Epidermal melanocyte (primary cell): ENCODE results near the gene EPN3.

Source experiments
- DNase-seq: peaks from one replicate; pipeline ENCODE4 v3.0.0; 2011; ENCODE audit warnings: low spot score; ENCODE audit not compliant: insufficient read length

The EPN3 gene

DNA sequence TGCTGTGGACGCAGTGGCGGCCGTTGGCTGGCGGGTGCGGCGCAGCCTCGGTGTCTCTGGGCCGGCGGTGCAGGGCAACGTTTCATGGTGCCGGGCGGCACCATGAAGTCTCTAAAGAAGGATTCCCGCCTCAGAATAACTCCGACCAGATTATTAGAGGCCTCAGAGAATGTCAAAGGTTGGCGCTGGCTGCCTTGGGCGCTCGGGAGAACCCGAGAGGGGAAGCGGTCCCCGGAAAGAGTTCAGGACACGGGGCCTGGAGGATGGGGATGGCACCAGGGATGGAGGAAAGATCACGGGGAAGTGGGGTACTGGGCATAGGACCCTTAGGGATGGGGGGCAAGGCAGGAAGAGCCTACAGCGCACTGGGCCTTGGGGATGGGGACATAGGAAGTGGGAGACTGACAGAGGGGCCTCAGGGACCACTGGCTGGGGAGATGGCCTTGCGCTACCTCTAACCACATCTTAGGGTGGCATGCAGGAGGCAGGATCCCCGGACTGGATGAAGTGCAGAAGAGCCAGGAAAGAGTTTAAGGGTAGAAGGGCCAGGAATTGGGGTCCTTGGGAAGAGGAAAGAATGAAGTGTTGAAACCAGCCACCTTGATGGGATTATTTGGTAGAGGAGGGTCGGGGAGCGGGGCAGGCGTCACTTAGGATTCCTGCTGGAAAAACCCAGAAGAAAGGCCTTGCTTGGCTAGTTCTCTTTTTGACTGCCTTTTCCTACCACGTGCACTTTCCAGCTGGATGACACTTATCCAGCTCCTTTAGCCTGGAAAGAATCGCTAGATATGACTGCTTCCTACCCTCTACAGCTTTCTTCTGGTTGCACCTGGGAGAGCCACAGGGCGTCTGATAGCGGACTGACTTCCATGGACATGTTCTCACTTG, 23.7 kb upstream of the EPN3 start:
- DNase-seq: no peak

DNA sequence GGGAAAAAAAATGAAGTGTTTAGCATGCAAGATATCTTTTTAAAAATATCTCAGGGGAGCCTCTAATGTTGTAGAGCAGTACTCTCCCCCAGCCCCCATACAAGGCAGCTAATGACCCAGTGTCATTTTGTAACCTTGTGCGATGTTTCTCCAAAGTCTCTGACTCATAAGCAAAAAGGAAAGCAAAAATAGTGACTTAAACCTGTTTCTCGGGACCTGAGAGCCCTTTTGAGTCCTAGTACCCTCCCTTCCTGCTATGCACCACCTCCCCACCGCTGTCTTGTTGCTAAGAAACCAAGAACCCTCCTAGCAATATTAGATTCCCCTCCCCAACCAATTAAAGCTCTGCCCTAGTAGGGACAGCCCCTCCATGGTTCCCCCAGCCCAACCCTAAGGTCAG, 21.5 kb upstream of the EPN3 start:
- no peak for DNase-seq

DNA sequence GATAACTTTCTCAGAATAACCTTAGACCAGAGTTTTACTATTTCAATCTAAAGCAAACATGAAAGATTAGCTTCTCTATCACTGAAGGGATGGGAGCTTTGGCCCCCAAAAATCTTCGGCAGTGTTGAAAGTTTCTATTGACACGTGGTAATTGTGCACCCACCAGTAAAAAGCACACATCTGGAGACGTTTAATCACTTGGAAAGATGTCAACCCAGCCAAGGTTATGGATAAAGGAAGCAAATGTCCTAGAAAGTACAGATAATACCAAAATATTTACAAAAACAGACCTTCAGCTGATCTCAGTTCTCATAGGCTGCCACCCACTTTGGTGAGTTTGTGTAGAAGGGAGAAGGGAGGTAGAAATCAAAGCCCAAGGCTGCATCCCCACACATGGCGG, 19.0 kb upstream of the EPN3 start:
- no peak for DNase-seq

DNA sequence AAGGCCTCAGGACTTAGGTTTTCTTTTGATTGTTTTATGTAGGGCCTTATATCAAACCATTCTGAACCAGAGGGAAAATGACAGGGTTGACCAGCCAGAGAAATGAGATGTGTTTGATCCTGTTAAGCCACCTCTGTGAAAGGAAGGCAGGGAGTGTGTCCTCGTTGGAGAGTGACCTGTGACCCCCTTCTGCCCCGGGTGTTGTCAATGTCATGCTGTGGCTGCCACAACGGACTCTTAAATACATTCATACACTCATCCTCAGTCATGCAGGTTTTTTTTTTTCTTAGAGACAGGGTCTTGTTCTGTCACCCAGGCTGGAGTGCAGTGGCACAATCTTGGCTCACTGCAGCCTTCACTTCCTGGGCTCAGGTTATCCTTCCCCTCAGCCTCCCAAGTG, 18.1 kb upstream of the EPN3 start:
- DNase-seq: peak; percentile 4

DNA sequence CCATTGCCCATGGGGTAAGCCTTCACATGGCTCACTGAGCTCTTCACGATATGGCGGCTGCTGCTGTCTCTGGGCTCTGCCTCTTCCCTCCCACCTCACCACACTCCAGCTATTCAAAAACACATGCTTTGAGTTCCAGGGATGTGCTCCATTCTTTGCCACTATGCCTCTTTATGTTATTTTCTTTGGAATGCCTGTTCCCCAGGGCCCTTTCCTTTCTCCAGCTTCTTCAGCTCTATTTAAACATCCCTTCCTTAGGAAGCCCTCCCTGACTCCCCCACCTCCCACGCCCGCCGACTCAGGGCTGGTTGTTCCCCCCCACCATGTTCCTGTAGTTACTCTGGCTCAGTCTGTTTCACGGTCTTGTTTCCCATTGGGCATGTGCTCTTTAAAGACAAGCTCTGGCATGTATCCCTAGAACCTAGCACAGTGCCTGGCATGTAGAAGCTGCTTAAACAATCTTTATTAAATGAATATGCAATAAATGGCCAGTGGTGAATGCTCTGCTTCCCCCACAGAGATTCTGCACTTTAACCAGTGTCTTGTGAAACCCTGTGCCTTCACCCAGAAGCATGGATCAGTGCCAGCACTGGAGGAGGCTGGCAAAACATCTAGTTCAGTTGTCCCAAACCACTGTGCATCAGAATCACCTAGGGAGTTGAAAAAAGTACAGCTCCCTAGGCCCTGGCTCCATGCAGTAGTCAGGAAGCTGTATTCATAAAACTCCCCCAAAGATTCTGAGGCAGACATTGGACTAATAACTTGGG, 17.4 kb upstream of the EPN3 start:
- DNase-seq: peak; percentile 55

DNA sequence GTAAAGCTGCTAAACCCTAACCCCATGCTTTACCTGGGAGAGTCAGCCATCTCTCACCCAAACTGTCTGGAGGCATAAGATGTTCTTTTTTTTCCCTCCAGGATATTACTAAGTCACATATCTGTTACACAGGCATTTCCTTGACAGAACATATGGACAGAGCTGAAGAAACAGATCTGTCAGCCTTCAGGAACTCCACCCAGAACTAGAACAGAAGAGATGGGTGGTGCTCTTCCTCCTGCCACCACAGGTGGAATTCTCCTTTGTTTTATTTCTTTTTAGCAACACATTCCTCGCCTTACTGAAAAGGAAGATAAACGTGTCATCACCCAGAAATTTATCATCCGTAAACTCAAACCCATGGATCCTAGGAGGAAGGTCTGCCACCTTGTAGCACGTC, 15.5 kb upstream of the EPN3 start:
- no peak for DNase-seq

DNA sequence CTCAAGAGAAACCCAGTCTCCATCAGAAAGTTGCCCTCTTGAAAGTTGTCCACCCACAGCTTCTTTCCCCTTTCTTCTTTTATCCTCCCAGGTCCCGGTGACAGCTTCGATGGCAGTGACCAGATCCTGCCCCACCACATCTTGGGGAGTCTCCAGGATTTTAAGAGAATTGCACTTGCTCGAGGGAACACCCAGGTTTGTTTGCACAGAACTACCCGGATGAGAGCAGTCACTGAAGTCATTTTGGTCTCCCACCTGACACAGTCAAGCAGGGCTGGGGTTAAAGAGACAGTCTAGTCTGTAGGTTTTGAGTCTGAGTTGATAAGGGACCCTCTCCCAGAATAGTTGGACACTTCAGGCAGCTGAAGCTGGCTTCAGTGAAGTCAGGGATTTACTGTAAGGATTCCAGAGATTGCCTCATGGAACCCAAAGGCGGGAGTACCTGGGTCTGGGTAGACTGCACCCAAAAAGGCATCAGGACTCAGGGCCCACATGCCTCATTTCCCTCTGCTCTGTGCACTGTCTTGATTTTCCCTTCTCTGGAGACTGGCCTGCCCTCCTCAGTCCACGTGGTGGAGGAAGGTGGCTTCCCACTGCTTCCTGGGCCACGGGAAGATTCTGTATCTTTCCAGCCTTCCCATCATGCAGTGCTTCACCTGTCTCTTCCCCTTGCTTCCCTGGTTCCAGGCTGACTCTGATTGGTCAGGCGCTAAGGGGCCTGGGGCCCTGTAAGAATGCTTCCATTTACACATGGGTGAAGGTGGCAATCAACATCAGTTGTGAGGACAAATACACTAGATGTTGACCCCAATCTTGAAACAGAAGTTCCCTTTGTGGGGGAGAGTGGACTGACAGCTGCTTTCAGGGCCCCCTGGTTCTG, 14.8 kb upstream of the EPN3 start:
- DNase-seq: no peak

DNA sequence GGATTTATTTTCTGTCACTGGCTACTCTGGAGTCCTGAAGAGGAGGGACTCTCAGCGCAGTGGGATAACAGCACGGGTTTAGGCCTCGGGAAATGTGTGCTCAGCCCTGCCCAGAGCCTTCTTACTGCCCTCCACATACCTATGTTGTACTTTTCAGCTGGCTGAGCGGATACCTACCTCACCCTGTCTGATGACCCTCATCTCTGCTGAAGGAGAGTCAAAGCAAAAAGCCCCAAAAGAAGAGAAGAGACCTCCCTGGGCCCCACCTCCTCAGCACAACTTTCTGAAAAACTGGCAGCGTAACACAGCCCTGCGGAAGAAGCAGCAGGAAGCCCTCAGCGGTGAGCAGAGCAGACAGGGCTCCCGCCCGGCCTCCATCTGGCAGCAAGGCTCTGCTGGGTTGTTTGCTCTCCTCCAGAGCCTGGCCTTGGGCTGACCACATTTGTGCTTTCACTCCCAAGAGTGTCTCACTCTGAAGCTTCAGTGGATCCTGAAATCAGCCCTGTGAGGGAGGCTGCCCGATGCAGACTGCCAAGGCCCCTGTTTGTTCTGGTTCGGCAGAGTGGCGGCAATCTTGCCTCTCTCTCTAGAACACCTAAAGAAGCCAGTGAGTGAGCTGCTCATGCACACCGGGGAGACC, 14.0 kb upstream of the EPN3 start:
- no peak for DNase-seq

DNA sequence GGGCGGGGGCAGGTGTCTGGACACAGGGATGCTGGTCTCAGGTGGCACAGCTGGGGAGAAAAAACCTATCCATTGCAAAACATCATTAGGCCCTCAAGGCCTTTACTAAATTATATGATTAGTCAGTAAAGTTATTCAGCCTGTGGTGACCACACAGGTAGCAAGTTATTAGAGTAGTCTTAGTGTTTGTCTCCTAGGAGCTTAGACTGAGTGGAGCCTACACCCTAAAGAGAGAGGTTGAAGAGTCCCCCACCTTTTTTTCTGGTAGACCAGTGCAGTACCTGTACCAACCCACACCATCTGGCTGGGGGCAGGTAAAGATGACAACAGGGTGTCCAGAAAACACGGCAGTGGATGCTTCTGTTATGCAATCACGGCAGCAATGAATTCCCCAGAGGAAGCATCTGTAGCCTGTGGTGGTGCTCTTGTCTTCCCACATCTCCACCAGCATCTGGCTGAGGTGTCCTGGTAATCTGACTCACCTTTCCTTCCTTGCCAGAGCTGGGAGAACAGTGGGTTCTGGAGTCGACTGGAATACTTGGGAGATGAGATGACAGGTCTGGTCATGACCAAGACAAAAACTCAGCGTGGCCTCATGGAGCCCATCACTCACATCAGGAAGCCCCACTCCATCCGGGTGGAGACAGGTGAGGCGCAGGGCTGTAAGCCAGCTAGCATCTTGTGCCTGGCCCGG, 13.2 kb upstream of the EPN3 start:
- DNase-seq: no peak

DNA sequence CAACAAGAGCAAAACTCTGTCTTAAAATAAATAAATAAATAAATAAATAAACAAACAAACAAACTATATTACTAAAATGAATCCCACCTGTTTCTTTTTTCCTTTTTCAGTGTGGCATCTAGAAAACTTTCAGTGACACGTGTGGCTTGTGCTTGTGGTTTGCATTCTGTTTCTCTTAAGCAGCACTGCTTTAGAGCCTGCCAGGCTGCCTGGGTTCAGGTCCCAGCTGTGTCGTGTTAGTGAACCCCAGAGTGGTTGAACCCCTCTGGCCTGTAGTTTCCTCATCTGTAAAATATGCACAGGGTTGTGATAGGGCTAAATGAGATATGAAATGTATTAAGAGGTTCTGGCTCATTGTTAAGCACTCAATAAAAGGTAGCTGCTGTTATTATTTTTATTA, 12.1 kb upstream of the EPN3 start:
- DNase-seq: no peak

DNA sequence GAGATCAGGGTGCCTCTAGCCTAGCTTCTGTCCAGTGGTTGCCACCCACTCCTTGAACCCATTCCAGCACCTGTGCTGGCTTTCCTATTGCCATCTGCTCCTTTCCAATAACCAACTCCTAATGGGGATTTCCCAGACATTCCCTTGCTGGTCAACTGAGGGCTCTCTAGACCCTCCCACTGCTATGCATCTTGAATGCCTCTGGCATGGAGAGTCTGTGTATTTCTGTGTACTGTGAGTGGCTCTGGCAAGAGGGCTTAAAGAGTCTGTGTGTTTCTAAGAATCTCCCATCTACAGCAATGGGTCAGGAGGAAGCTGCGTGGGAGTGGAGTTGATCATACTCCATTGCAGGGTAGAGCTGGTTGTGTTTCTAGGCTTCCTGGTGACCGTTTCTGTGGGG, 11.0 kb upstream of the EPN3 start:
- DNase-seq: no peak

DNA sequence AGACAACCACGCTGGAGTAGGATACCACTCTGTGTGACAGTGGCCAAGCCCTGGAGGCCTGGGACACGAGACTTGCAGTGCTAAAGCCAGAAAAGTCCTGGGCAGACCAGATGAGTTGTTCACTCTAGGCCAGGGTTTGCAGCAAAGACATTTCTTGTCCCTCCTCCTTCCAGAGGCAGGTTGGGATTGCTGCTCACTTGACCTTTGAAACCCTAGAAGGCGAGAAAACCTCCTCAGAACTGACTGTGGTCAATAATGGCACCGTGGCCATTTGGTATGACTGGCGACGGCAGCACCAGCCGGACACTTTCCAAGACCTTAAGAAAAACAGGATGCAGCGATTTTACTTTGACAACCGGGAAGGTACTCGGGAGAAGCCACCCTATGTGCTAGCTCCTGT, 9.8 kb upstream of the EPN3 start:
- no peak for DNase-seq

DNA sequence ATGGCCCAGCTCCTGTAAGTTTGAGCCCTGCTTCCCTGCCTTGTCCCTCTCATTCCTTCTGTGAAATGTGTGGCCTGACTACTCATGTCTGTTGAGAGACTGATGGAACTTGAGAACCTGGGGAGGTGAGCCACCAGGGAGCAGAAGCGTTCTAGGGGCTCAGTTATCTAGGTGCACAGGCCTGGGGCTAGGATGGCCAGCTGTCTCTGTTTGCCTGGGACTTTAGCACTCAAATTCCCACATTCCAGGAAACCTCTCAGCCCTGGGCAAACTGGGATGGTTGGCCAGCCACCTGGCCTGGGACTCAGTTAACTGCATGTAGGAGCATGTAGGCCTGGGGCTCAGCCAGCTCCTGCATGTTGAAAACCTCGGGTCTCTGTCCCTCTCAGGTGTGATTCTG, 9.3 kb upstream of the EPN3 start:
- DNase-seq: no peak

DNA sequence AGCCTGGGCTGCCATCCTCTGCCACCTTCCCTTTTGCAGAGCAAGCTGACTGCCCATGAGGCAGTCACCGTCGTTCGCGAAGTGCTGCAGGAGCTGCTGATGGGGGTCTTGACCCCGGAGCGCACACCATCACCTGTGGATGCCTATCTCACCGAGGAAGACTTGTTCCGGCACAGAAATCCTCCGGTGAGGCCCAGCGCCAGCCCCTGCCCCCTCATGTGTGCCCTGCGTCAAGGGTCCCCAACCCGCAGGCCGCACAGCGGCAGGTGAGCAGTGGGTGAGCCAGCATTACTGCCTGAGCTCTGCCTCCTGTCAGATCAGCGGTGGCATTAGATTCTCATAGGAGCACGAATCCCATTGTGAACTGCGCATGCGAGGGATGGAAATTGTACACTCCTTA, 7.7 kb upstream of the EPN3 start:
- no peak for DNase-seq

DNA sequence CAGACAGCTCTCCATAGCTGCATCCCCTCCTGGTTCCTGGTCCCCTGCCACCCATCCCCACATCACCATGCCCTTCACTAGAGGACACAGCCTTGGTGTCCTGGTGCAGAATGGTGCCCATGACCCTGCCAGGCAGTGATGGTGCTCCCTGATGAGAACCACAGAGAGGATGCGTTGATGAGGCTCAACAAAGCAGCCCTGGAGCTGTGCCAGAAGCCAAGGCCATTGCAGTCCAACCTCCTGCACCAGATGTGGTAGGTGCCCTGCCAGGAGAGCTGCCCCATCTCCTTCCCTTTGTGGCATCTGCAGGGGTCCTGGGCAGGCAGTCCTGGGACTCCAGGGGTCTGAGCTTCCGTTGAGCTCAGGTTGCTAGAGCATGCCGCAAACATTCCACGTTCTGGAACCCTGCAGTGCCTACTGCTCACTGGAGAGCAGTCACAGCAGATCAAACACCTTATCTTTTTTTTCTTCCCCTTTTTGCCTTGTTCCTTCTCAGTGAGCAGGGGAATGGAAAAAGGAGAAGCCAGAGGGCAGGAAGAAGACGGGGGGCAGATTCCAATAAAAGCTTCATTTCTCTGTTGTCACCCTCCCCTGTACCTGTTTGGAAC, 5.3 kb upstream of the EPN3 start:
- DNase-seq: no peak

DNA sequence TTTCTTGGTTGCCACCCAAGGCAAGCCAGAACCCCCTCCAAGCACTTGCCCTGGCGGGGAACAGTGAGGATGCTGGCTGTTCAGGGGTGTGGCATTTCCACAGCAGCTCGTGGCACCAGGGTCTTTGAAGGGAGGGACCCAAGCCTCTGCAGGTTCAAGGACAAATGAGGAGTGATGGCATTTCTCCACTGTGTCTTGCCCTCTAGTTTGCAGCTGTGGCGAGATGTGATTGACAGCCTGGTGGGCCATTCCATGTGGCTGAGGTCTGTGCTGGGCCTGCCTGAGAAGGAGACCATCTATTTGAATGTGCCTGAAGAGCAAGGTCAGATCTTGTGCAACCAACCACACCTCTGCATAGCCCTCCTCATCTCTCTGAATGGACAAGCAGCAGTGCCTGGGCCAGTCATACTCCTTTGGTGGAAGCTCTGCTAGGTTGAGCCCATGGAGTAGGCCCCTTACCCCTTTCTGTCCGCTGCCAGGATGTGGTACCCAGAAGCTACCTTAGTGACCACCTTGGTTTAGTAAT, 4.5 kb upstream of the EPN3 start:
- no peak for DNase-seq

DNA sequence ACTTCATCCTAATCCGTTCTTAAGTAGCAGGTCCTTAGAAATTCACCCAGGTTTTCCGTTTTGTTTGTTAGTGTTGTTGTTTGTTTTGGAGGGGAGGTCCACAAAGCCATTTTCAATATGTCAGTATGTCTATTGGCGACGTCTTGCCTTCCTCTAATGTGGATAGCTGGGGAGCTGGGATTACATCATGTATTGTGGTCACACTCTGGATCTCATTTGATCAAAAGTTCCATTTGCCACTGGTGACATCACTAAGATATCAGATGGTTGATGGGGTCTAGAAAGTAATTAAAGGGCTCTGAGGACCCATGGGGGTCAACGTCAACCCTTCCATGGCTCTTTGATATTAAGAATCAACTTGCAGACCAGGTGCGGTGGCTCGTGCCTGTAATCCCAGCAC, 2.7 kb upstream of the EPN3 start:
- no peak for DNase-seq

DNA sequence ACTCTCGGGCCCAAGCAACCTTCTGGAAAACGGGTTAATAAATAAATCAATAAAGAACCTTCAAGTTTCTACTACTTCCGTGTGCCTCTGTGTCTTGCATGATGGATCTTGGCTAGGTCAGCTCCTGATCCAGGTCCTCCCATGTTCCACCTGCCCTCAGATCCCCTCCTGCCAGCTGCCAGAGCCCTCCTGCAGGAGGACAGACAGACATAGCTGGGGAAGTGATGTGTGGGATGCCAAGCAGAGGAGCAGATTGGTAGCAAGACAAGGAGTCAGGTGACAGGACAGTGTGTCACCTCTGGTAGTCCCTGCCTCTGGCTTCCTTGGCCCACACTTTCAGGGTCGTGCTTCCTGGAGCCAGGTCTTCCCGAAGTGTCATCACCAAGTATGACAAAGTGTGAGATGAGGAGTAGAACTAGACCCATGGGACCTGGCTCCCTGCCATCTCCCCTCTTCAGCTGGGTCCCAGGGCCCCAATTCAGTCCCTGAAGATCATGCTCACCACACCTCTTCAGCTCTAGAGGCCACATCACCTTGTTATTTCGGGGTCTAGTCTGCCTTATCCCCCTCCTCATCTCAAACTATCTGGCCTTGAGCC, 1.0 kb upstream of the EPN3 start:
- DNase-seq: no peak

DNA sequence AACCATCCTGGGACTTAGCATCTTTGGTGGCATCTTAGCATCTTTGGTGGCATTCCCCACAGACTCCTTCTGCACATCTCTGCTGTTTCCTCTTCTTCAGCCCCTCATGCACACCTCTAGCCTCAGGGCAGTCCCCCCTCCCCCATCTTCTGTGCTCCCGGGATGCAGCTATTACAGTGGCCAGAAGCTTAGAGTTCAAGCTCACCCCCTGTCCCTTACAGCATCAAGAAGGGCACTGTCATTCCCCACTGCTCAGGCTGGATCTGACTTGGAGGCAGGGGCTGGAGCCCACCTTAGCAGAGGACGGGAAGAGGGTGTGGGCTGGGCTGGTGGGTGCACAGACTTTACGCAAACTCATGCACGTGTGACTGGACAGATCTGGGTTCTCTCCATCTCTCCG, 650 bp downstream of the EPN3 start:
- DNase-seq: no peak

DNA sequence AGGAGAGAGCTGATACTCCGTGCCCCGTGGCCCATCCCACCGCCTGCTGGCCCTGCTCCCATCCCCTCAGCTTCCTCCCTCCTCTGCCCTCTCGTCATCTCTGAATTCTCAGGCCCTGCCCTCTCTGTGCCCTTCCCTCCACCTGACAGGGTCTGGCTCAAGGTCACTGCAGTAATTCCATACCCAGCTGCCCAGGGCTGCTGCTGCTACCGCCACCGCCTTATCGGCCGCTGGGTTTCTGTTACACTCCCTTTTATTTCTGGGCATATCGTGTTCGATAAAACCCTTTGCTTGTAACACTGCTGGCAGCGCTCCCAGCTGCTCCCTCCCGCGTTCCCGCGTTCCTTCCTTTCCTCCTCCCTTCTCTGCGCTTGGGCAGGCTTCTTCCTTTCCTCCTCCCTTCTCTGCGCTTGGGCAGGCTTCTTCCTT, 1.2 kb downstream of the EPN3 start:
- DNase-seq: no peak
